CD4-positive, alpha-beta T cell treated with Interleukin-12 subunit alpha and Interleukin-12 subunit beta, for 1 hour (primary cell): ENCODE data around the gene IFI16.
"Not testable (repeated sequence)": the region's sequence is repeated elsewhere in the genome, so short reads cannot be mapped to it uniquely, and the experiment has no call there.

ENCODE experiments used
- DNase-seq: peaks from one replicate; pipeline ENCODE4 v3.0.0-alpha.2; 2020

Gene IFI16

DNA sequence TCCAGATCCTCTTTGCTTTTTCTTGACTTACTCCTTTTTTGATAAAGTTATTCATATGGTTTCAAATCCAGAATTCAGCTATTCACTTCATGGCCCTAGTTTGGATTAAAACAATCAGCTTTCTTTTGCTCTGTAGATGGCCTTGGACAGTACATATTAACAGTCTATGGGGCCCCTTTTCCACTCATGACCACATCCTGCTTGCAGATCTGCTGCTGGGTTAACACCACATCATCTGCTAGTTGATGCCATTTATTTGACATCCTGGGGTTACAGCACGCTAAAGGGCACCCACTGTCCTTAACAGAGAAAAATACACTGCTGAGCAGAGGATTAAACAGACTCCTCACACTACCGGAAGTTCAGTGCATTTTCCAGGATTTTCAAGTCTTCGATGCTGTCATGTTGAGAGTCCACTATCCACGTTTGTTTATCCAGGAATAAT, 941 bp upstream of the IFI16 start:
- DNase-seq: peak; percentile 73

DNA sequence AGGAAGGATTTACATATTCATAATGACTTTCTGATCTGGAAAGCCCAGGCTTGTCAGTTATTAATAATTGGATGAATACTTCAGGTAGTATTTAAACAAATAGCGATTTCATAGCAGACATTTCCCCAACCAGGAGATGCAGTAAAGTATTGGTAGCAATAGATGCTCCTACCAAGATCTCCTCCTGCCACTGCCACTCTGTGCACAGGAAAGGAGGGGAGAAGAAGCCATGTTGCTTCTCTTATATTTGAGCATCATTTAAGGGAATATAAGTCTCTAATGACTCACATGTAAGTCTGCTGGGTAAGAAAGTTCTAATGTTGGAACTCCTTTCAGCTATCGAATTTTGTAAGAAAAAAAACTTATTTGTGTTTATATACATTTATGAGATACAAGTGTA, 420 bp upstream of the IFI16 start:
- DNase-seq: no peak

DNA sequence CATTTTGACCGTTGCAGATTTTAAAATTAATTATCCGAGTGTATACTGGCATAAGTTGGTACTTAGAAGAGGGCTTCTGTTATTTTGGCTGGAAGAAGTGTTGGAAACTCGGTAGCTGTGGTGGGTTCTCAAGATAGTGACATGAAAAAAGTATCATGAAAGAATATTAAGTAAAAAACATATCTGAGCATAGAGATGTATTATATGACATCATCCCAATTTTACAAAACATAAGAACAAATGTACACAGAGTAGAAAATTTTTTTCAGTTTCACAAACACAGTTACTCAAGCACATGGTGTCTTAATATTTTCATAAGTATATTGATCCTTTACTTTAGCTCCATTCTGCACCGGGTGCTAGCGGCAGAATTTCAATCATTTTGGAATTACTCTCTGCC, 684 bp downstream of the IFI16 start:
- no peak for DNase-seq

- not testable (repeated sequence) for DNase-seq
Measured at GRCh38 chr1:159011001-159011400, 1.3 kb downstream of the IFI16 start.

GRCh38 chr1:159011751-159012150, 2.0 kb downstream of the IFI16 start:
- no peak for DNase-seq

DNA sequence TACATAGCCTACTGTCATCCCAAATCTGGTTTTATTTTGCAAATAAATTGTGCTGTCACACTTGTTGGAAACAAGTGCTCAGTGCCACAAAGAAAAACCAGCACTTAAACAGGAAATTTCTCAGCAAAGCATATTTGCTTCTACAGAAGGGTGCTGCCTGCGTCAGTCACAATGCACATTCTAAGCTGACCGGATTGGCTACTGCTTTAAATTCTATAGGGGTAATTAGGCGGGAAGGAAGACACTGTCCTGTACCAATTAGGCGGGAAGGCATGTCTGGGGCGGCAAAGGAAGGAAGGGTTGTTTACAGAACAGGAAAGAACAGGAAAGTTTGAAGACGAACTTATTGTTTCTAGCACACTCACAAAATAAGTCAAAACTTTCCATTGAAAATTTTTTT, 2.8 kb downstream of the IFI16 start:
- DNase-seq: peak; percentile 69

GRCh38 chr1:159014003-159014571, 4.4 kb downstream of the IFI16 start:
- DNase-seq: no peak

DNA sequence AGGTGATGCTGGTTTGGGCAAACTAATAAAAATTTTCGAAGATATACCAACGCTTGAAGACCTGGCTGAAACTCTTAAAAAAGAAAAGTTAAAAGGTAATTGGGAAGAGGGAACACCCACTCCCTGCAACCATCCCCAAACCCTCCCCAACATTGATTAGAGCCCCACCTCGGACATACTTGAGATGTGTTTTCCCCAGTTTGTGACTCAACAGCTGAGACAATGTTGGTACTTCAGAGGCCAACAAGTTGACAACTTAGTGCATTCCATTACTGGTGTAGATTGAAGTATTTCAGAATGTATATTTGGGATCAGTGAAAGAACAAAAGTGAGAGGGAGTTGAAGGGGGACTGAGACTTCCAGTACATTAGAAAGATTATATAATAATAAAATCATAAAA, 5.1 kb downstream of the IFI16 start:
- no peak for DNase-seq

- peak; percentile 72 for DNase-seq
Measured at GRCh38 chr1:159015440-159015909, 5.8 kb downstream of the IFI16 start.

GRCh38 chr1:159023723-159024122, 14.0 kb downstream of the IFI16 start:
- no peak for DNase-seq

GRCh38 chr1:159025043-159025442, 15.3 kb downstream of the IFI16 start:
- DNase-seq: no peak

DNA sequence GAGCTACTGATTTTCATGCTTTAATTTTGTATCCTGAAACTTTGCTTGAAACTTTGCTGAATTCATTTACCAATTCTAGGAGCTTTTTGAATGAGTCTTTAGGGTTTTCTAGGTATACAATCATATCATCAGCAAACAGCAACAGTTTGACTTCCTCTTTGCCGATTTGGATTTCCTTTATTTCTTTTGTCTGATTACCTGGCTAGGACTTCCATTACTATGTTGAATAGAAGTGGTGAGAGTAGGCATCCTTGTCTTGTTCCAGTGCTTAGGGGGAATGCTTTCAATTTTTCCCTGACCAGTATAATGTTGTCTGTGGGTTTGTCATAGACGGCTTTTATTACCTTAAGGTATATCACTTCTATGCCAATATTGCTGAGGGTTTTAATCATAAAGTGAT, 17.1 kb downstream of the IFI16 start:
- not testable (repeated sequence) for DNase-seq

GRCh38 chr1:159030311-159030710, 20.6 kb downstream of the IFI16 start:
- no peak for DNase-seq

- DNase-seq: no peak
Measured at GRCh38 chr1:159030877-159031447, 21.3 kb downstream of the IFI16 start.

DNA sequence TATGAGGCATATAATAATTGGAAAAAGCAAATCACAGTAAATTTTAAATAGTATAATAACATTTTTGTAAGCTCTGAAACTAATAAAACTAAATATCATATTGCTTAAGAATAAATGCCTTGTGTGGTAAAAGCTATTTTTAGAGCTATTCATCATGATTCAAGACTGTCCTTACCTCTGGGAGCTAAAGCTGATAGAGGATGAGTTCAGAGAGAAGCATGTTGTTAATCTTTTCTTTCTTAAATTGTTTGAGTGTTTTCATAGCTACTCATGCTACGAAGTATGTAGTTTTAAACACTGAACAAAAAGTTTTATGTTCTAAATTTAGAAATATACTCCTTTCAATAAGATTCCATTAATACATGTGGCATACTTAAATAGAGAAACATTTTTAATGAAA, 30.5 kb downstream of the IFI16 start:
- no peak for DNase-seq

- peak; percentile 9 for DNase-seq
Measured at GRCh38 chr1:159040893-159041724, 31.4 kb downstream of the IFI16 start.

- peak; percentile 44 for DNase-seq
Measured at GRCh38 chr1:159046486-159046885, 36.8 kb downstream of the IFI16 start.

DNA sequence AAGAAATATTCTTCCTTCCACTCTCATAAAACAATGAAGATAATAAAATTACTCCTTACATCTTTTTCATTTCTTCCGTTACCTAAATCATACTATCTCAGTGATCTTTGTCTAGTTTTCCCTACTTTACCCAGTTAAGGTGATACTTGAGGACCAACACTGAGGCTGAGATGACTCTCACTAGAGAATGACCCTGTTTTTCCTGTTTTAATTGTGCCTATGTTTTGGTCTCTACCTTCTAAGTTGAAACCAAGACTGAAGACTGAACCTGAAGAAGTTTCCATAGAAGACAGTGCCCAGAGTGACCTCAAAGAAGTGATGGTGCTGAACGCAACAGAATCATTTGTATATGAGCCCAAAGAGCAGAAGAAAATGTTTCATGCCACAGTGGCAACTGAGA, 41.7 kb downstream of the IFI16 start:
- DNase-seq: no peak

- DNase-seq: no peak
Measured at GRCh38 chr1:159054427-159054826, 44.7 kb downstream of the IFI16 start.

DNA sequence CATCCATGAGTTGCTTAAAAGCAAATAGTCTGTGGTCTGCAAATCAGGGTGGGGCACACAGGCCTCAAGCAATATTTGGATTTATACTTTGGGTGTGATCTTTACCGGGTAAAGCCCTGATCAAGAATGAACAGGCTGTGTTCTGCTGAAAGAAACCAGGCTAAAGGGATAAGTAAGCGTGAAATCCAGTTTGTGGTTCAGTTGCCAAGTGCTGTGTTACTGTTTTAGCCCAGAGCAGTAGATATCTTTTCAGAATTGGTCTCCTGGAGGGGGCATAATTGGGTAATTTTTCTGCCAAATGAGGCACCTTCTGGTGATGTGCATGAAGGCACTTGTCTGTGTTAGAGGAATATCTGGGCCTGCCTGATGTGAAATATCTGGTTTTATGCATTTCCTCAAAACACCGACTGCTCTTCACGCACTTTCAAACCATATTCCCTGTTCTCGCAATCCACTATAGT, 45.5 kb downstream of the IFI16 start:
- no peak for DNase-seq

- DNase-seq: no peak
Measured at GRCh38 chr1:159056069-159056698, 46.5 kb downstream of the IFI16 start.

- DNase-seq: no peak
Measured at GRCh38 chr1:159058751-159059150, 49.0 kb downstream of the IFI16 start.

DNA sequence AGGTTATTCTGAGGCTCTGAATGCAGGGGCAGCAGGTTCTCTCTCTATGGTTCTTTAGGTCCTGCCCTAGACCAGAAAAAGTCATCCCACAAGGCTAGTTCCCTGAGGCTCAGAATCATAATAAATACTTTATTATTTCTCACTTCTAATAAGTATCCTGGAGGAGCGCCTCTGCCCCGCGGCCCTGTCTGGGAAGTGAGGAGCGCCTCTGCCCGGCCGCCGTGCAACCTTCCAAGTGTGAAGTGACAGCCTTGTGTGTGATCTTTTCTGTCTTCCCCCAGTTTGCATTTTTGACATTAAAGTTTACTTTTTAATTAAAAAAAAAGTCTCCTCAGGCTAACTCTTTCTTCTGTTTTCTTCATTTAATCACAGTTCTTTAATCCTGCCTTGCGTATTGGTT, 55.4 kb downstream of the IFI16 start:
- no peak for DNase-seq

GRCh38 chr1:159066108-159066507, 56.4 kb downstream of the IFI16 start:
- no peak for DNase-seq
